Lower leg skin (tissue), 3 donors: ENCODE measurements around the gene TIMM10B.

Experiments used
- CTCF ChIP-seq, 3 donors: fragments of 450-650 bp; IDR thresholded peaks; one replicate each; pipeline ENCODE4 v1.5.1; 2016; ENCODE audit warnings: antibody characterized with exemption in 3 of 3, mild to moderate bottlenecking in 3 of 3, moderate library complexity in 2 of 3
- POLR2A ChIP-seq, 2 donors: fragments of 450-650 bp; IDR thresholded peaks; one replicate each; pipeline ENCODE4 v1.6.1; 2016 to 2017; ENCODE audit warnings: antibody characterized with exemption in 2 of 2, mild to moderate bottlenecking in 1 of 2, moderate library complexity in 1 of 2

- TF ChIP-seq CTCF (IDR thresholded peaks at IDR 0.05) = no peak
- no peak for TF ChIP-seq POLR2A (IDR thresholded peaks at IDR 0.05)
Observed at GRCh38 chr11:6489306-6489705, 8.0 kb downstream of the TIMM10B start.
